Choroid plexus epithelial cell (primary cell): ENCODE data around the gene LMF2.
"Not testable (repeated sequence)": the region's sequence is repeated elsewhere in the genome, so short reads cannot be mapped to it uniquely, and the experiment has no call there.

Experiments used
- DNase-seq: peaks from one replicate; pipeline ENCODE4 v3.0.0-alpha.2; 2010; ENCODE audit warnings: low read depth
- H3K4me3 ChIP-seq: 2 replicates; pipeline ENCODE4 v1.5.1; 2011; ENCODE audit warnings: low read depth, mild to moderate bottlenecking, control low read depth, low read length, moderate library complexity
- CTCF ChIP-seq: conservative IDR thresholded peaks from 2 replicates; pipeline ENCODE4 v1.5.1; 2011; ENCODE audit warnings: low read depth, mild to moderate bottlenecking, control low read depth, inconsistent platforms, low read length, moderate library complexity

Gene LMF2

GRCh38 chr22:50544078-50544745, 36.7 kb upstream of the LMF2 start:
- peak; percentile 65 for DNase-seq
- peak overlapping the region; percentile 44 for H3K4me3 ChIP-seq
- peak; percentile 61 for TF ChIP-seq CTCF

- TF ChIP-seq CTCF: peak; percentile 6
- H3K4me3 ChIP-seq: no peak overlapping the region
- DNase-seq: peak; percentile 42
These were observed 35.0 kb upstream of the LMF2 start for GRCh38 chr22:50542416-50542927.

- peak; percentile 86 for DNase-seq
- not testable (repeated sequence) for H3K4me3 ChIP-seq
These were observed 34.1 kb upstream of the LMF2 start for GRCh38 chr22:50541667-50542026.

- no peak for TF ChIP-seq CTCF
- no peak for DNase-seq
- H3K4me3 ChIP-seq: no peak overlapping the region
These were observed 32.9 kb upstream of the LMF2 start for GRCh38 chr22:50540381-50540780.

GRCh38 chr22:50537765-50538164, 30.3 kb upstream of the LMF2 start:
- no peak for DNase-seq
- TF ChIP-seq CTCF: no peak

GRCh38 chr22:50536226-50536625, 28.7 kb upstream of the LMF2 start:
- no peak overlapping the region for H3K4me3 ChIP-seq
- DNase-seq: no peak
- no peak for TF ChIP-seq CTCF

More at GRCh38 chr22:50537765-50538164, 30.3 kb upstream of the LMF2 start:
- H3K4me3 ChIP-seq: no peak overlapping the region

- no peak for DNase-seq
- H3K4me3 ChIP-seq: no peak overlapping the region
- no peak for TF ChIP-seq CTCF
These were observed 27.6 kb upstream of the LMF2 start for GRCh38 chr22:50535113-50535512.

- not testable (repeated sequence) for H3K4me3 ChIP-seq
- peak; percentile 76 for DNase-seq
These were observed 26.6 kb upstream of the LMF2 start for GRCh38 chr22:50533856-50534711.
